Activated naive CD4-positive, alpha-beta T cell (primary cell): ENCODE results near the gene CSK.

Experiments
- DNase-seq, 4 experiments: peaks; one replicate each; lab custom pipeline; 2025; lab: John Stamatoyannopoulos, UW

Gene CSK

DNA sequence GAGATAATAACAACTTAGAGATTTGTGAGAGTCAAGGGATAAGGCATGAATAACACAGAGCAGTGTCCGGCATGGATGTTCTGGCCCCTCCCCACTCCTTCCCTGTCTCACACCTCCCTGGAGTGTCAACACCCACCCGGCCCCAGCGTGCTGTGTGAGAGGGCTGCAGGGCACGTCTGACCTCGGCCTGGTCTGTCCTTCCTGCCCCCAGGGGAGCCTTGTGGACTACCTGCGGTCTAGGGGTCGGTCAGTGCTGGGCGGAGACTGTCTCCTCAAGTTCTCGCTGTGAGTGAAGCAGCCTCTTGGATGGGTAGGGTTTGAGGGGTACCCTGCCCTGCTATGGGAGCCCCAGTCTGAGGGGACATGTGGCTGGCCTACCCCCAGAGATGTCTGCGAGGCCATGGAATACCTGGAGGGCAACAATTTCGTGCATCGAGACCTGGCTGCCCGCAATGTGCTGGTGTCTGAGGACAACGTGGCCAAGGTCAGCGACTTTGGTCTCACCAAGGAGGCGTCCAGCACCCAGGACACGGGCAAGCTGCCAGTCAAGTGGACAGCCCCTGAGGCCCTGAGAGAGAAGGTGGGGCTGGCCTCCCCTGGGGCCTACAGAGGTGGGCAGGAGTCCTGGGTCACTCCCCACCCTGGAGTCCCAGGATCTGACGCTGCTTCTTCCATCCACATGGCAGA, 19.6 kb downstream of the CSK start:
- no peak for DNase-seq

DNA sequence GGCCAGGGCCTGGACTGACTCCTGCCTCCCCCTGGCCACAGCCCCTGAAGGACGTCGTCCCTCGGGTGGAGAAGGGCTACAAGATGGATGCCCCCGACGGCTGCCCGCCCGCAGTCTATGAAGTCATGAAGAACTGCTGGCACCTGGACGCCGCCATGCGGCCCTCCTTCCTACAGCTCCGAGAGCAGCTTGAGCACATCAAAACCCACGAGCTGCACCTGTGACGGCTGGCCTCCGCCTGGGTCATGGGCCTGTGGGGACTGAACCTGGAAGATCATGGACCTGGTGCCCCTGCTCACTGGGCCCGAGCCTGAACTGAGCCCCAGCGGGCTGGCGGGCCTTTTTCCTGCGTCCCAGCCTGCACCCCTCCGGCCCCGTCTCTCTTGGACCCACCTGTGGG, 20.4 kb downstream of the CSK start:
- DNase-seq, result no peak

DNA sequence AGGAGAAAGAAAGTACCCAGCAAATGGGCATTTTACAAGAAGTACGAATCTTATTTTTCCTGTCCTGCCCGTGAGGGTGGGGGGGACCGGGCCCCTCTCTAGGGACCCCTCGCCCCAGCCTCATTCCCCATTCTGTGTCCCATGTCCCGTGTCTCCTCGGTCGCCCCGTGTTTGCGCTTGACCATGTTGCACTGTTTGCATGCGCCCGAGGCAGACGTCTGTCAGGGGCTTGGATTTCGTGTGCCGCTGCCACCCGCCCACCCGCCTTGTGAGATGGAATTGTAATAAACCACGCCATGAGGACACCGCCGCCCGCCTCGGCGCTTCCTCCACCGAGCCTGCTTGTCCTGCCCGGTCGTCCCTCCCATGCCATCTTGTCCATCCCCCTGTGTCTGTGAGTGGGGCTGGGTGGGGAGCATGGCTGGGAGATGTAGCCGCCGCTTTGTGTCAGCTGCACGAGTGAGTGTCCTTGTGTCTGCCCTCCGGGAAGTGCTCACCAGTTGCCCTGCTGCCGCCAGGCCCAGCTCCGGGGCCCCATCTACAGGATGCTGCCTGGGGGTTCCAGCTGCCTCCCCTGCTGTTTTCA, 21.1 kb downstream of the CSK start:
- DNase-seq, result no peak

DNA sequence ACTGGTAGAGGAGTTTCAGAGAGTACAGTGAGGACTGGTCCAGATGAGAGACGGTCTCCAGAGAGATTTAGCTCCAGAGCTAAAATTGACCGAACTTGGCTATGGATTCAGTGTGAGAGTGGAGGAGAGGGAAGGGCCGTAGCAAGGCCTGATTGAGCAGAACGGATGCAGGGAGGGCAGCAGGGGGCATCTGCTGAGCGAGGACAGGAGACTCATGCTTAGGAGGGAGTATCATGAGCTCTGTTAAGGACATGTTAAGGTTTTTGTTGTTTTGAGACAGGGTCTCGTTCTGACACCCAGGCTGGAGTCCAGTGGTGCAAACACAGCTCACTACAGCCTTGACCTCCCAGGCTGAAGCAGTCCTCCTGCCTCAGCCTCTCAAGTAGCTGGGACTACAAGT, 23.1 kb downstream of the CSK start:
- DNase-seq, result no peak

DNA sequence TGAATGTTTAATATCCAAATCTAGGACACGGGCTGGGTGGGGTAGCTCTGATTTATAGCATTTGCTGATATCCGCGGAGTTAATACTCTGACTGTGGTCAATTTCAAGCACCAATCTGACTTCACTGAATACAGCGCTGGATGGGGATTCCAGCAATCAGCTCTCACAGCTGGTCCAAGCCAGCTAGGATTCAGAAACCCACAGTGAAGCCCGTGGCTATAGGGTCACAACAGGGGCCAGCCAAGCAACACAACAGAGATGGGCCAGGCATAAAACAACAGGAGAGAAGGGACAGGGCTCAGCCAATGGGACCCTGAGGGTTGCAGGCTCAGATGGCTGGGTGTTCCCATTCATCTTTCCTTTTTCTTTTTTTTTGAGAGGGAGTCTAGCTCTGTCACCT, 25.4 kb downstream of the CSK start:
- no peak for DNase-seq

DNA sequence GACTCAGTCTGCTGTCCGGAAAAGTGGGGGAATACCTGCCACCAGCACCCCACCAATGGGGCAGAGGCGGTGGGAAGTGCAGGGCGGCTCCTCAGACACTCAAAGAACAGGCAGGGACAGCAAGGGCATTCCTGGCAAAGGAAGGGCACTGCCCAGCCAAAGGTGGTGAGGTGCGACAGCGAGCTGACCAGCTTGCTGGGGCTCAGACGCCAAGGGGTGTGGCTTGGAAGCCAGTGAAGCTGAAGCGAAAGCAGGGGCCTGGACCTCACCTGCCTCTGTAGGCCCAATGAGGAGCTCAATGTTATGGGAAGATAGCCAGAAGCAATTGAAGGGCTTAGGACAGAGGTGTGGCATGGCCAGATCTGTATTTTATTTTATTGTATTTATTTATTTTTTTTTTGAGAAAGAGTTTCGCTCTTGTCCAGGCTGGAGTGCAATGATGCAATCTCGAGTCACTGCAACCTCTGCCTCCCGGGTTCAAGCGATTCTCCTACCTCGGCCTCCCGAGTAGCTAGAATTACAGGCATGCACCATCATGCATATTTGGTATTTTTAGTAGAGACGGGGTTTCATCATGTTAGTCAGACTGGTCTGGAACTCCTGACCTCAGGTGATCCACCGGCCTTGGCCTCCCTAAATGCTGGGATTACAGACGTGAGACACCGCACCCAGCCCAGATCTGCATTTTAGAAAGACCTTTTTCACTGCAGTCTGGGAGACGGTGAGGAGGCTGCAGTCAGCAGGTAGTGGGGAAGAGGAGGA, 26.4 kb downstream of the CSK start:
- no peak for DNase-seq

DNA sequence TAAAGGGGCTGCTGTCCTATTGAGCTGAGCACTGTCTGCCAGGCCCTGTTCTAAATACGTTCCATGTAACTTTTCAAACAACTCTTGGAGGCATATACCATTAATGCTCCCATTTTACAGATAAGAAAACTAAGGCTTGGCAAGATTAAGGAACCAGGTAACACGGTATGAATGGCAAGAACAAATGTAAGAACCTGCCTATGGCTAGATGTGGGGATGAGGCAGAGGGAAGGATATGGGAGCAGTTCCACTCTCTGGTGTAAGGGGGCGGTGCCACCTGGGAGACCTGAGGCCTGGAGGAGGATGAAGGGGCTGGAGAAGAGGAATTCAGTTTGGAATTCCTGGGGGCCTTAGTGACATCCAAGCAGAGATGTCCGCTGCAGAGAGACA, 27.0 kb downstream of the CSK start:
- no peak for DNase-seq

DNA sequence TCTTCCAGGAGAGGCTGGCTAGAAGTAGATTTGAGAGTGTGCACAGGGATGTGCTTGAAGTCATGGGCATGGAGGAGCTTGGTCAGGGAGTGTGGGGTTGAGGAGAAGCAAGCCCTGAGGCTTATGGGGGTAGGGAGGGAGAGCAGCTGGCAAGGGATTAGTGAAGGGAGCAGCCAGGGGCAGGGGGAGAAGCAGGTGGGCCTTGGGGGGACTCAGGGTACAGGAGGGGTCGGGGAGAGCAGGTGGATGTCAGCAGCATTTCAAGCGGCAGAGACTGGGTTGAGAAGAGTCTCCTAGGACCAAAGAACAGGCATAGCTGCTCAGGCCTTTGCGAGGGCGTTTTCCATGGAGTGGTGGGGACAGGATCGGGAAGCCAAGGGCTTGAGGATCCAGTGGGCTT, 27.4 kb downstream of the CSK start:
- DNase-seq, result no peak

DNA sequence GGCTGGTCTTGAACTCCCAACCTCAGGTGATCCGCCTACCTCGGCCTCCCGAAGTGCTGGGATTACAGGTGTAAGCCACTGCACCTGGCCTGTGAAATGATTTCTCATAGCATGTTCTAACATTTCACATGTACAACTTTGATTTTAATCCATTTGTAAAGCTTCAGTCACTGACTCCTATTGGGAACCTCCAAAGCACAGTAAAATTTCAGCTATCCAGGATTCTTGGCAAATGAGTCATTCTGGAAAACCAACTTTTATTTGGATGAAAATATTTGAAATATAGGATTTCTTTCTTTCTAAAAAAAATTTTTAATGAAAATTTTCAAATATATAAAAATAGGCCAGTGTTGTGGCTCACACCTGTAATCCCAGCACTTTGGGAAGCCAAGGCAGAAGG, 28.1 kb downstream of the CSK start:
- no peak for DNase-seq

DNA sequence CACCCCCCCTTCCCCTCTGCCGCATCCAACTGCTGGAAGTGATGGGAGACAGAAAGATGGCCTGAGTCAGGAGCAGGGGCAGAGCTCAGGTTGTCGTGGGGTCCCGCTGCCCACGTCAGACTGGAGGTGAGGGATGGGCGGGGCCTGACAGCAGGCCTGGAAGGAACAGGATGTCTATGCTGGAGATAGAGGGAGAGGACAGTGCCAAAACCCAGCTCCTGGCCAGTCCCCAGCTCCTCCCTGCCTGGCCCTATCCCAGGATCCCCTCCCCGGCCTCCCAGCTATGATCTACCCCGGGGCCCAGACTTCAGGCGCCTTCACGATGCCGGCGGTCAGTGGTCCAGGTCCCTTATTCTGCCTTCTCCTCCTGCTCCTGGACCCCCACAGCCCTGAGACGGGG, 30.7 kb downstream of the CSK start, which contains the start of gene LMAN1L:
Gene LMAN1L, plus strand, starts transcription at position 303 of the 400 bp plus-strand sequence. Its CDS starts 20 bp downstream, at position 323.
- DNase-seq, result no peak

DNA sequence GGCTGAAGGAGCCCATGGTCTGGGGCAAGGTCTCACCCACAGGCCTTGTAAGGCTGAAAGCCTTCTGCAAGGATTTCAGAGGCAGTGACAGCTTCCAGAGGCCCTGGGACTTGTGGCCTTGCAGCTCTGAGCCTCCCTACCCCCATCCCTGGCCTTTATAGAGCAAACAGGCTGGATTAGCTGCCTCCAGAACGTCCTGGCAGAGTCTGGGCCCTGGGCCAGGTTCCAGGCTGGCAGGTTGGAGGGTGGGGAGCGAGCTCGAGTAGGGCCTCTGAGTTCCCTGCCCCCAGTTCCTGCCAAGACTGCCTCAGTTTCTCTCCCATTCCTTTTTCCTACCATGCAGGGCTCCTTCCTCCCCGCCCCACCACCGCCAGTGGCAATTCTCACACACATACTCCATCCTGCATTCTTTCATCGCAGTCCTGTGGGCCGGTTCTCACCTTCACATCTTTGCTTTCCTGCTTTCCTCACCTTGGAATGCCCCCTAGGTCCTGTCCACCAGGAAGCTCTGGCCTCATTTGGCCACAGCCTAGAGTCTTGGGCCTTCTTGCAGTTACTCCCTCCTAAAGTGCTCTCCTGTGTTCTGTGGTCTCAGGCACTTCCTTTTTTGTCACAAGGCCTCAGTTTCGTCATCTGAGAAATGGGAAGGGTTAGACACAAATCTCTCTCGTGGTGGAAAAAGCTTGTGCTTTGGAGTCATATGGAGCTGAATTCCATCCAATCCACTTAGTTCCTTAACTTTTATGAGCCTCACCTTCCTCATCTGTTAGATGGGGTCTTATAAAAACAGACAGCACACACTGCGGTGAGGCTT, 33.4 kb downstream of the CSK start:
- no peak for DNase-seq

DNA sequence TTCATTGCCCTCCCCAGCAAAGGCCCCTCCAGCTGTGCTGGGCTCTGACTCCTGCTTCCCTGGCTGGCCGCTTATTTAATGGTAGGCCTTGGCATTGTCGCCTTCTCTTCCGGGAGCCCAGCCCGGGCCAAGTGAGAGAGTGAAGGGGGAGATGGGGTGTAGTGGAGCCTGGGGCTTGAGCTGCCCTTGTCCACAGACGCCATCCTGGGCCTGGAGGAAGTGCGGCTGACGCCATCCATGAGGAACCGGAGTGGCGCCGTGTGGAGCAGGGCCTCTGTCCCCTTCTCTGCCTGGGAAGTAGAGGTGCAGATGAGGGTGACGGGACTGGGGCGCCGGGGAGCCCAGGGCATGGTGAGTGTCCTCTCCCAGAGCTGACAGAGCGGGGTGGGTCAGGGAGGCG, 34.1 kb downstream of the CSK start:
- DNase-seq, result no peak

DNA sequence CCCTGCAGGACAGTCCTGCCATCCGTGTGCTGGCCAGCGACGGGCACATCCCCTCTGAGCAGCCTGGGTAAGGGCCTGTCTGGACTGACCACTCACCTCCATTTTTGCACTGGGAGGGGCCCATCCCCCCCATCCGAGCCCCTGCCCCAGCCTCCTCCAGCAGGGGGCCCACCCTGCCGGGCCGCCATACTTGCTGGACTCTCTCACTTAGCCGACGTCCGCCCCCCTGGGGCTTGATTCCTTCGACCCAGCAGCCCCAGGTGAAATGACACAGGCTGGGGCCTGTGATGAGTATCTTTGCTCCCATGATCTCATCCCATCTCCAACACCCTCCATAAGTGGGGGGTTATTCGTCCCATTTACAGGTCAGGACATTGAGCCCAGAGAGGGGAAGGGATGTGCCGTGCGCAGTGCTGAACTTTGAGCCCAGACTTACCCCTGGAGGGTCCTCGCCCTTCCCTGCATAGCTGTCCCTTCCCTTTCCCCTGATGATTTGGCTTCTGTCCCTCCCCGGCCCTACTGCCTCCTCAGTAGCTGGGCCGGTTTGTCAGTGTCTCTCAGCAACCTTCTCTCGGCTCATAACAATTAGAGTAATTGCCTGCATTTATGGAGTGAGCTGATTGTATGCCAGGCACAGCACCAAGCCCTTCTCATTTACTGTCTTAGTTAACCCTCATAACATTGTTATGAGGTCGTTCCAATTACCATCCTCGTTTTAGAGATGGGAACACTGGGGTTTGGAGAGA, 34.9 kb downstream of the CSK start:
- DNase-seq, result no peak

DNA sequence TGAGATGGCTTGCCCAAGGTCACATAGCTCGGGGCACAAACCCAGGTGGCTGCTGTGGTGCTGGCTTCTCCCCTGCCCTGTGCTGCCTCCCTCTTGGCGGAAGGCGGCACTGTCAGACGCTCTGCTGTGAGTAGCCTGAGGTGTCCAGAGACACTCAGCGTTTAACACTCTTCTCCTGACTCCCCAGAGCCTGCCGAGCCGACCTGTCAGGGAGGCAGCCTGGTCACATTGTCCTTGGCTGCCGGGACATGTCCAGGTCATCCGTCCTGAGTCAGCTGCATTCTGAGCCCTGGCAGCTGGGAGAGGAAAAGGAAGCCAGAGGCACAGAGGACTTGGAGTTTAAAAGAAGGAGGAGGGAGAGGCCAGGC, 35.5 kb downstream of the CSK start:
- DNase-seq, result no peak

DNA sequence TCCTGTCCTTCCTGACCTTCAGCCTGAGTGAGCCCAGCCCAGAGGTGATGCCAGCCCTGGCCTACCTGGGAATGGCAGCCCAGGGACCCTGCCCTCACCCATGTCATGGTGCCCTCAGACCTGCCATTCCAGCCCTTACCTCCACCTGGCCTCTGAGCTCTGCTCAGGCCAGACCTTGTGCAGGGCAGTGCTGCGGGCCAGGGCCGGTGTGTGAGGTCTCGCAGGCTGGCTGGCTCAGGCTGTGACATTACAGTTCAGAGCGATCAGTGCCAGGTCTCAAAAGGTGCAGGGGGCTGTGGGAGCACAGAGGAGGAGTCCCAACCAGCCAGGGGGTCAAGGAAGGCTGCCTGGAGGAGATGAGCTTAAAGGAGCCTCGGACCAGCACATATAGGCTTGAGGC, 38.2 kb downstream of the CSK start:
- no peak for DNase-seq

DNA sequence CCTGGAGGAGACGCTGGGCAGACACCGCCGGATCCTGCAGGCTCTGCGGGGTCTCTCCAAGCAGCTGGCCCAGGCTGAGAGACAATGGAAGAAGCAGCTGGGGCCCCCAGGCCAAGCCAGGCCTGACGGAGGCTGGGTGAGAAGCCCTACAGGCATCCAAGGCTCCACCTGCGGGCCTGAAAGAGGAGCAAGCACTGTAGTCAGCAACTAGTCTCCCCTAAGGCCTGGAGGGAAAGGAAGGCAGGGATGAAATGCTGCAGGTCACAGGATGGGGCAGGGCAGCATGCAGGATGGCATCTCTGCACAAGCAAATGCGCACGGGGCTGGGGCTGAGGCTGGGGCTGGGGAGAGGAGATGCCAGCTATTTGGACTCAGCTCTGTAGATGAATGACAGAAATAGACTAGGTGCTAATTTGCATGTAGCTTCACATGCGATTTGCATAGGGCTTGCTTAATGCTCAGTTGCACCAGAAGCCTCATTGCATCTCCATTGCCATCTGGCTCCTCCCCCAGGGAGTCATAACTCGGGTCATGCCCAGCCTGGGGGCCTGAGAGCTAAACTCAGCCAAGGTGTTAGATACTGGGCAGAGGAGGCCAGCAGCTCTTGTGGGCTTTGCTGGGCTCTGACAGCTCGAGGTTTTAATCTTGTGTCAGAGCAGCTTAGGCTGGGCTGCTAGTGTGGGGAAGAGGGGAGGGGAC, 39.4 kb downstream of the CSK start:
- DNase-seq, result no peak

DNA sequence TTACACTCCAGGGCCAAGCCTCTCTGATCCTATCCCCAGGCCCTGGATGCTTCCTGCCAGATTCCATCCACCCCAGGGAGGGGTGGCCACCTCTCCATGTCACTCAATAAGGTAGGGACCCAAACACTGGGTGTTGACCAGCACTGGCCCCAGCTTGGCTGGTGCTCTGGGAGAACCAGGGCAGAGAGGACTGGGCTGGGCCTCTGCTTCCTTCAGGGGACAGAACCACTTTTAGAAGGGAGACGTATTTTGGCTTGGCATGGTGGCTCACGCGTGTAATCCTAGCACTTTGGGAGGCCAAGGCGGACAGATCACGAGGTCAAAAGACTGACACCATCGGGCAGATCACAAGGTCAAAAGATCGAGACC, 39.9 kb downstream of the CSK start:
- DNase-seq, result no peak

DNA sequence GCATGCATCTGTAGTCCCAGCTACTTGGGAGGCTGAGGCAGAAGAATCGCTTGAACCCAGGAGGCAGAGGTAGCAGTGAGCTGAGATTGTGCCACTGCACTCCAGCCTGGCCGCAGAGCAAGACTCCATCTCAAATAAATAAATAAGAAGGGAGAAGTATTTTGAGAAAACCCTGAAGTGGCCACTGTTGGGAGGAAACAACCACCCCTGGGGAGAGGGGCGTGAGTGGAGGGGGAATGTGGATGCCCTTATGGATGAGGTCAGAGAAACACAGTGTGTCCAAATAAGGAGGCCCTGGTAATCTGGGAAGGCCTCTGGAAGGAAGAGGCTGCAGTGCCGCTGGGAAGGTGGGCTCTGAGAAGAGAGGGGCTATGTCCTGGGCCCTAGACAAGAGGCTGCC, 40.4 kb downstream of the CSK start:
- DNase-seq, result no peak

DNA sequence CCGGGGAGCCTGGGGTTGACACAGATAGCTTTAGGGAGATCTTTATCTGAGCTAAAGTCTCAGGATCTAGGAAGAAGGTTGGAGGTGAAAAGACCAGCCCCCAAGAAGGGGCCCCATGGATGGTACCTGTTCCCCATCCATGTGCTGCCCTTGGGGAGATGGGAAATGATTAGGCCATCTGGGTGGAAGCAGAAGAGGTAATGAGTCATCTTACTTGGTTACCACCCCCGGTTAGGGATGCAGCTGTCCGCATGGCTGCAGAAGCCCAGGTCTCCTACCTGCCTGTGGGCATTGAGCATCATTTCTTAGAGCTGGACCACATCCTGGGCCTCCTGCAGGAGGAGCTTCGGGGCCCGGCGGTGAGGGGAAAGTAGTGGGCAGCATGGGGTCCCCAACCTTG, 41.4 kb downstream of the CSK start:
- DNase-seq, result no peak

DNA sequence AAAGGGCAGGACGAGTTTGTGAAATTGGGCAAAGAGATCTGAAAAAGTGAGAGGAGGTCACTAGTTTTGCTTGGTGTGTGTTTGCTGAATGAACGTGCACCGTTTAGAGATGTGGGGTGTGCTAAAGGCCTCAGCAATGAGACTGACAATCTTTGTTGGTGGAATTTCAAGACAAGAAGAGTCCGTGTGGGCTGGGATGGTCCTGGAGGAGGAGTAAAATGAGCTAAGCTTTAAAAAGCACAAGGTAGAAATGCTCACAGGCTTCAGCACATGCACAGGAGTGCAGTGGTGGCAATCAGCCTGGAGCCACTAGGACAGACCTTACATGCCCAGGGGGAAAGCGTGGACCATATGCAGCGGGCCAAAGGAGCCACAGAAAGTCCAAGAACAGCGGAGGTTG, 43.1 kb downstream of the CSK start:
- DNase-seq, result no peak

DNA sequence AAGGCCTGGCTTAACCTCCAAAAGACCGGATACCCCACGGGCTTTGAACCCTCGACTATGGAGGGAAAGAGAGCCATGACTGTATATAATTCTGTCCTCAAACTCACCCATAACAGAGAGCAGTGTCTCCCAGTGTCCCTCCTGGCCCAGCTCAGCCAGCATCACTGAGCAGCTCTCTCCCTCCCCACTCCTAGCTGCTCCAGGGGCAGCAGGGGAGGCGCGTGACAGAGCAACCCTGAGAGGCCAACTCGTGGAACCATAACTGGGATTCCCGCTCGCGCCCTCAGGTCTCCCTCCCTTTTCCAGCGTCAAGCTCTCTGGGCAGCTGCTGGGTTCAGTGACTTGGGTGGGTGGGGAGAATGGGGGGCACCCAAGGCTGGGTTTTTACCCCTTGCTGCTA, 44.0 kb downstream of the CSK start:
- no peak for DNase-seq
